HG03064 (cell line): ENCODE data around the gene CYP1A2.

ENCODE experiments used
- ATAC-seq: cut with Tn5 transposase; IDR thresholded peaks from one replicate; pipeline ENCODE4 v1.9.1; 2021; ENCODE audit warnings: low read depth; ENCODE audit not compliant: unreplicated experiment

The CYP1A2 gene

DNA sequence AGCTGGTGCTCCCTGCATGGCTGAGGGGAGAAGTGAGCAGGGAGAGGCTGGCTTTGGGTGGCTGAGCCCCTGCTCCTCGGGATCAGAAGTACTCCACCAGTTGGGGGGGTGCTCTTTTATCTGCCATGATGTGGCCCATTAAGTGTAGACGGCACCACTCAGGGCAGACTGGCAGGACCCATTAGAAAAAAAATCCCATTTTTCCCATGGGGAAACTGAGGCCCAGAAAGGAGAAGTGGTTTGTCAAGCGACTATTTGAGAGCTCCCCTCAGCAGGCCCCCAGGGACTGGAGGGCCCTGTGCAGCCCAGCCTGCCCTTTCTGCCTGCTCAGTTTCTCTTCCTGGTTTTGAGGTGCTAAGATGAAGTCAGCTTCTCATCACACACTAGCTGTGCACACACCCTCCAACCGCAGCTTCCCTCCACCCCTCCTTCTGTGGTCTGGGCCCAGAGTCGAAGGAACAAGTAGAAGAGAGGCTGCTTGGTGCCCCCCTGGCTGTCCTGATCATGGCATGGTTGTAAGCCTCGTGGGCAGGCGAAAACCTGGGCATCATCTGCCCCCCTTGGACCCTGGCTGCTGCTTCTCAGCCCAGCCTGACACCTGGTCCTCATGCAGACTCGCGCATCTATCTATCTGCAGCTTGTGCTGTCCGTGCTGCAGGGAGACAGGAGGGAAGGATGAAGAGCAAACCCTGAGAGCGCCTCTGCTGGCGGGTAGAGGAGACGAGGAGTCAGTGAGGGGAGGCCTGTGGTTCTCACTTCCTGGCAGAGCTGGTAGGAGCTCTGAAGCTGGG, 38.8 kb downstream of the CYP1A2 start:
- peak; percentile 36 for ATAC-seq

DNA sequence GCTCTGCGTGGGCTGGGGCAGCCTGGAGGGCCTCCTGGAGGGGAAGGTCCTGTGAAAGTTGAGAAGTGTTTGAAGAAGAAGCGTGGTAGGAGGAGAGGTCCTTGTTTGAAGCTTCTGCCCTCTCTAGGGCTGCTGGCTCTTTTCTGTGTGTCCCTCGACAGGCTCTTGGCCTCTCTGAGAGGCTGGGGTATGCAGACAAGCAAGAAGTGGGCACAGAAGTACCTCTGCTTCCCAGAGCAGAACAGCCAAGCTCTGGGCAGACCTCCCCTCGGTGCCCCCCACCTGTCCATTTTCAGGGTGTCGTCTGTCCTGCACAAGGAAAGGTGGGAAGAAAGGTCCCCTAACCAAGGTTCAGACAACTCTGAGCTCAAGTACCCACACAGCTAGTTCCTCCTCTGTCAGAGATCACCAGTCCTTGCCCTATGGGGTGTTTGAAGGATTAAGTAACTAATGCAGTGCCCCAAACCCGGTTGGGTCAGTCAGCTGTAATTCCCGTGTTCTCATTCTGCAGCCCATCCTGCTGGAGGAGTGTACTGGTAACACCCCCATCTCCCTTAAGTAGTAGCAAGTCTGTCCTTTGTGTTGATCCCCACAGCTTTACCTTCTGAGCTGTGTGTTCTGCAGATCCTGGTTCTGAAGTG, 39.5 kb downstream of the CYP1A2 start:
- ATAC-seq = no peak

DNA sequence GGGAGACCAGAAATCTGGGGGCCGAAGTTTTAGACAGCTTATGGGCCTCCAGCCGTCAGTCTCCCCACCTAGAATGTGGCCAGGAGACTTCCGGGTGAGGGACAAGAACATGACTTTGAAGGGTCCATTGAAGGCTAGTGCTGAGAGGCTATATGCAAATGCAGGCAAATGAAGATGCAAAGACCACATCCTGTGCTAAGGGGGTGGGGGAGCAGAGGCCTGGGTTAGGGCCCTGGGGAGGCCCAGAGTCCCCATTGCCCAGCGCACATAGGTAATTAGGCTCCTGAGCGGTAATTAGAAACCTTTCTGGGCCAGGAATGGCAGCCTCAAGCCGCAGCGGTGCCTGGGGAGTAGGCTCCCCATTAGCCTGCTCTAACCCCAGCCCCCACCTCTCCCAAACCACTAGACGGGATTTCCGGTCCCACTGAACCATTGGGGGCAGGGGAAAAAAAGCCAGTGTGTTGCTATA, 40.1 kb downstream of the CYP1A2 start:
- no peak for ATAC-seq

DNA sequence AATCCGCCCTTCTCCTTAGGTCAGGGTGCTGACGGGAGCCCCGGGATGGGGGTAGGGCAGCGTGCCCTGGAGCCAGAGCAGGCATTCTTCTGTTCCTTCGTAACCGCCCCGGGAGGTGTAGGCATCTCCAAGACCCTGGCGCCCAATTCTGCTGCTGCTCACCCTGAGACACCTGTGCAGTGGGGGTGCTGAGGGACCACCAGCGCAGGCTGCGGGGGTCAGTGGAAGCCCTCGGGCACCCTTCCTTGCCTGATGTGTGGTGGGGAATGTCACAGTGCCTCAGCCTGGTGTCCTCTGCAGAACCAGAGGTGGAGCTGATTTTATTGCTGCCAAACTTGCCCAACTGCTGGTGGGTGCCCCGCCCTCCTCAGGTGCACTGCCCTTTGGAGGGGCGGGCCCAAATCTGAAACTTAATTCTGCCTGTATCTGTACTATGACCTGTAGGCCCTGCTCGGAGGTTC, 40.6 kb downstream of the CYP1A2 start:
- ATAC-seq = no peak

DNA sequence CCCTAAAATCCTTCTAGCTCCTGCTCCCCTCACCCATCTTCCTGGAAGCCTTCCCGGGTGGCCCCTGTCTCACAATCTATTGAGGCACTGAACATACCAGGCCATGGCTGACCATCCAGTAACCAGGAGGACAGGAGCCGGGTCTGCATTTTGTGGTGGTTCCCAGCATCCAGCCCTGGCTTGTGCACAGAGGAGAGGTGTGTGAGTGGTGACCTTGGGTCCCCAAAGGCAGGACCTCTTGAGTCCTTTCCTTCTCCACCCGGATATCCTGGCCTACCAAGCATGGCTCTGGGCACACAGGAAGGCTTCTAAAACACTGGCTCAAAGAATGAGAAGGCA, 41.1 kb downstream of the CYP1A2 start:
- ATAC-seq = no peak

DNA sequence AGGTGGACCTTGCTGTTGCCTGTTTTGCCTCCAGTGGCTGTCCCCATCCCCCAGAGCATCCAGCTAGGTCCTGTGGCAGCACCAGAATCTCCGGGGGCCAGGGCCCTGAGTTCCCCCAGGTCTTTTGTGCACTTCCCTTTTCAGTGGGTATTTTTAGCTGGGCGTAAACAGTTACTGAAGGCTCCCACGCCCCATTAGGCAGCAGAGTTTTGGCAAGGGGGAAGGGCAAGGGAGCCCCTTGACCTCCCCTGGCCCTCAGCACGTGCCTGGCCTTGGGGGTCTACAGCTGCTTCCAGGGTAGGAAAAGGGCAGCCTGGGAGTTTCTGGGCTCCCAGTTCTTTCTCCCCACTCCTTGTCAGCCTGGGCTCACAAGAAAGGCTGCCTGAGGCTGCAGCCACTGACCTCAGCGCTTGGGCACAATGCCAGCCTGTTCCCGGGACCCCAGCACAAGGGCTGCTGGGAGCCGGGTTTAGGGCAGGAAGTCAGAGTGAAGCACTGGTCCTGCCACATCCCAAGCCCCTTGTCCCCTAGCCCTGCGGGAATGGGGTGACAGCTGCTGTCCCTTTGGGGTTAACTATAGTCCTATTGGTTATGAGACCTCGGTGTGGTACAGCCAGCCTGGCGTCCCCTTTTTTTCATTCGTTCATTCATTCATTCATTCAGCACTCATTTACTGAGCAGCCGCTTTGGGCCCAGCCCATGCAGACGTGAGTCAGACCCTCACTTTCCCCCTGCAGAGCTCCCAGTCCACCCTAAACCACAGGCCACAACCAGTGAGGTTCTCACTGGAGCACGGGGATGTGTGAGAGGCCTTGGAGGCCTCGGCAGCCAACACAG, 41.7 kb downstream of the CYP1A2 start:
- ATAC-seq = no peak

DNA sequence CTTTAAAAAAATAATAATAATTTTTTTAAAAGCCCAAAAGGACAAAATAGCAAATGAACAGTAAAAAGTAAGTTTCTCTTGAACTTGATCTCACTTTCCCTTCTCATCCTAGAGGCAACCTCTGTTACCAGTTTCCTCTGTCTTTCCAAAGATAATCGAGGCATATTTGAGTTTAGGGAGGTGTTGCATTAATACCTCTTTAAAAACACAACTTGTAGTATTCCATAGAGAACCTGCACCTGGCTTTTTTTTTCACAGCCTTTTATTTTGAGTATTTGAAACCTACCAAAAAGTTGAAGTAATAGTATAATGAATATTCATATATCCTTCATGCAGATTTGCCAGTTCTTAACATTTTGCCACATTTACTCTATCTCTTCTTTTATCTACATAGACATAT, 42.4 kb downstream of the CYP1A2 start:
- no peak for ATAC-seq

DNA sequence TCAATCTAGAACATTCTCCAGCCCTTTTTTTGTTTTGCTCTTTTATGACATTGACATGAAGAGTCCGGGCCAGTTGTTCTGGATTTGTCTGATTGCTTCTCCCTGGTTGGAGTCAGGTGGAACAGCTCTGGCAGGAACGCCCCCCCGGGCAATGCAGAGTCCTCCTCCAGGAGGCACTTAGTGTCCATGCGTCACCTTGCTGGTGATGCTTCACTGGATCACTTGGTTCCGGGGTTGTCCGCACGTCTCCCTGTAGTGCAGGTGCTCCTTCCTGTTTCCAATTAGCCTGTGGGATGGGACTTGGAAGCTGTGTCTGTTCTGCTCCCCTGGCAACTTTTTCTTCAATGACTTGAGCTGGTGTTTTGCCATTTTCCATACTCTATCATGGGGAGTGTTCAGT, 43.0 kb downstream of the CYP1A2 start:
- ATAC-seq = no peak

DNA sequence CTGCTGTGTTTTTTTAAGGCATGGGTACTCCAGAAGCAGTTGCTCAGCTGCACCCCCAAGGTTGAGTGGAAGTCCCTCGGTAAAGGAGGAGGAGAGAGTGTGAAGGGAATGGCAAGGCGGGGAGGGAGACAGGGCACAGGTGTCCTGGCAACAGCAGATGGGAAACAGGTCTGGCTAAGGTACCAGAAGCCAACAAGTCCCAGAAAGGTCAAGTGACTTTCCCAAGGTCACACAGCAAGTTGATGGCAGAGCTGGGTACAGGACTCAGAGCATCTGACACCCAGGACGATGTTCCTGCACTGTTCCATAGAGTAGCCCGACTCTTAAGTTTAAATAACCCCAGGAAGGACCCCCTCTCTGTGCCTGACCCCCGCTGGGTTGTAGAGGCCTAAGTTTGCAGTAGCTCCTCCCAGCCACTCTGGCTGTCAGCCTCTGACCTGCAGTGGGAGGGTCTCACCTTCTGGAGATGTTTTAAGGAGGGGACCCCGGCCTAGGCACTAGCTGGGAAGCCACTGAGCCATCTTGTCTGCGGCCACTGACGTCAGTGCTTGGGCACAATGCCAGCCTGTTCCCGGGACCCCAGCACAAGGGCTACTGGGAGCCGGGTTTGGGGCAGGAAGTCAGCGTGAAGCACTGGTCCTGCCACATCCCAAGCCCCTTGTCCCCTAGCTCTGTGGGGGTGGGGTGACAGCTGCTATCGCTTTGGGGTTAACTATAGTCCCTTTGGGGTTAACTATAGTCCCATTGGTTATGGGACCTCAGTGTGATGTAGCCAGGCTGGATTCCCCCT, 43.8 kb downstream of the CYP1A2 start:
- ATAC-seq = no peak

DNA sequence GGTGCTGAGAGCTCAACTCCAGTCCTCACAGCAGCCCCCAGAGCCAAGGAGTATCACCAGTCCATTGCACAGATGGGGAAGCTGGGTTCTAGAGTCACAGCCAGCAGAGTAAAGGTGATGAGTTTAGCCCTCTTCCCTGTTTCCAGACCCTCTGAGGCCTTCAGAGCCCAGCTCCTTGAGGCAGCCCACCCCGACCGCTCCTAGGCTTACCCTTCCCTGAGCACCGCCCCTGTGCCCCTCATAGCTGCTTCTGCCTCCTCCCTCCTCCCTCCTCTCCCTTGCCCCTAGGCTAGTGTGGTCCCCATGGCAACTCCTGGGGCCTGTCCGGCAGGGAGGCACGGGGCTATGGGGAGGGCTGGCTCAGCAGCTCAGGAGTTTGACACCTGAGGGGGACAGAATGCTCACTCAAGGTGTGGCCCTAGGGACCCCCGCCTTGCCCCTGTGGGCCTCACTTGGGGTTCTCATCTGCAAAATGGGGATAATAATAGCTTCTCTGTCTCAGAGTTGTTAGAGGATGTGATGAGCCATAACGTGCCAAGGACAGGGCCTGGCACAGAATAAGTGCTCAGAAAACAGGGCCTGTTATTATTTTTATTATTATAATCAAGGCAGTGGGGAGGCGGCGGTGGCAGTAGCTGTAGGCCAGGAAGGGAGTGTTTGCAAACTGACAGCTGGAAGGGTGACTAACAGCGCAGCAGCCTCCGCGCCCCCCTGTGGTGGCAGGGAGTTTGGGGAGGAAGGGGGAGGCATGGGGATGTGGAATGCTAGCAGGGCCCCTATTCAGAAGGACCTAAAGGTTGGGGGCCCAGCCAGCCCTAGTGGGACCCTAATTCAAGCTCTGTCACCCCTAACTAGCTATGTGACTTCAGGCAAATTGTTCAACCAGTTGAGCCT, 44.7 kb downstream of the CYP1A2 start:
- ATAC-seq = no peak

DNA sequence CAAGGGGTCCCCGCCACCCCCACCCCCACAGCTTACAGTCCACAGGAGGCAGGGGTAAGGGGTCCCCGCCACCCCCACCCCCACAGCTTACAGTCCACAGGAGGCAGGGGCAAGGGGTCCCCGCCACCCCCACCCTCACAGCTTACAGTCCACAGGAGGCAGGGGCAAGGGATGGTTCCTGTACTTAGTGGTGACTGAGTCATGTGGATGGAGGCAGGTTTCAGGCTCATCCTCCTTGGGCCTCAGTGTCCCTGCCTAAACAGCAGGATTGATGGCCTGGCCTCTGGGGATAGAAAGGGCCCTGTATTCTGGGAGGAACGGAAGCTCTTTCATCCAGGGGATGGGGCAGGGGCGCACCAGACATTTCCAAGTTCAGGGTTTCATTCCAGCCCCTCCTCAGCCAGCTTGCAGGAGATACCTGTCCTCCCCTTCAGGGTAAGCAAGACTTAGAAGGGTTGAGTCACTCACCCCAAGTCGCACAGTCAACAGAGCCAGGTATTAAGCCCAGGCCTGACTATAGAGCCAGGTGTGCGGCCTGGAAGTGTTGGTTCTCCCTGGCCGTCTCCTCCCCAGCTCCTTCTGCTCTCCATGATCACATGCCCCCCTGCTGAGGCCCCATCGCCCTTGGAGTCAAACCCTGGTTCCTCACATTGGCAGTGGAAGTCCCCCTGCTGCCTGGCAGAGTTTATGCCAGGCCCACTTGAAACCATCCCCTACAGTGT, 45.8 kb downstream of the CYP1A2 start:
- no peak for ATAC-seq

DNA sequence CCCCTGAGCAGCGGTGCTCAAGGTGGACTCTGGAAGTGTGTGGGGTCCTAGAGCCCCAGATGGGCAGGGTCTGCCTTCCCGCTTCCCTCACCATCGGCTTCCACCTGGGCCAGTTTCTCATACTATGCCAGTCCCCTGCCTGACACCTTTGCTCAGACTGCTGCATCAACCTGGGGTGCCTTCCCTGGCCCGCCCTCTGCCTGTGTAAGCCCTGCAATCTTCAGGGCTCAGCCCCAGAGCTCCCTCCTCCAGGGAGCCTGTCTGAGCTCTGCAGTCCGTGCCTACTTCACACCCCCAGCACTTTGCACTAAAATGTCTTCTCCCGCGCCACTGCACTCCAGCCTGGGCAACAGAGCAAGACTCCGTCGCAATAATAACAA, 46.3 kb downstream of the CYP1A2 start:
- ATAC-seq = no peak

DNA sequence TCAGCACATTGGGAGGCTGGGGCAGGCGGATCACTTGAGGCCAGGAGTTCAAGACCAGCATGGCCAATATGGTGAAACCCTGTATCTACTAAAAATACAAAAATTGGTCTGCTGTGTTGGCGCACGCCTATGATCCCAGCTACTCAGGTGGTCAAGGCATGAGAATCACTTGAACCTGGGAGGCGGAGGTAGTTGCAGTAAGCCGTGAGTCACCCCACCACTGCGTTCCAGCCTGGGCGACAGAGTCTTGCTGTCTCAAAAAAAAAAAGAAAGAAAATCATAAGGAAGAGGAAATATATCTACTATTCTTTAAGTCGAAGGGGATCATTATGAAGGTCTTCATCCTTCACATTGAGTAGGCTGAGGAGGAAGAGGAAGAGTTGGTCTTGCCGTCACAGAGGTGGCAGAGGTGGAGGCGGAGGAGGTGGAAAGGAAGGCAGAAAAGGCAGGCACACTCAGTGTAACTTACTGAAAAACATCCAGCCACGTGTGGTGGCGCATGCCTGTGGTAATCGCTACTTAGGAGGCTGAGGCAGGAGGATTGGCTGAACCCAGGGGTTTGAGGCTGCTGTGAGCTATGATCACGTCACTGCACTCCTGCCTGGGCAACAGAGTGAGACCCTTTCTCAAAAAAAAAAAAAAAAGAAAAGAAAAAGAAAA, 47.5 kb downstream of the CYP1A2 start:
- no peak for ATAC-seq

DNA sequence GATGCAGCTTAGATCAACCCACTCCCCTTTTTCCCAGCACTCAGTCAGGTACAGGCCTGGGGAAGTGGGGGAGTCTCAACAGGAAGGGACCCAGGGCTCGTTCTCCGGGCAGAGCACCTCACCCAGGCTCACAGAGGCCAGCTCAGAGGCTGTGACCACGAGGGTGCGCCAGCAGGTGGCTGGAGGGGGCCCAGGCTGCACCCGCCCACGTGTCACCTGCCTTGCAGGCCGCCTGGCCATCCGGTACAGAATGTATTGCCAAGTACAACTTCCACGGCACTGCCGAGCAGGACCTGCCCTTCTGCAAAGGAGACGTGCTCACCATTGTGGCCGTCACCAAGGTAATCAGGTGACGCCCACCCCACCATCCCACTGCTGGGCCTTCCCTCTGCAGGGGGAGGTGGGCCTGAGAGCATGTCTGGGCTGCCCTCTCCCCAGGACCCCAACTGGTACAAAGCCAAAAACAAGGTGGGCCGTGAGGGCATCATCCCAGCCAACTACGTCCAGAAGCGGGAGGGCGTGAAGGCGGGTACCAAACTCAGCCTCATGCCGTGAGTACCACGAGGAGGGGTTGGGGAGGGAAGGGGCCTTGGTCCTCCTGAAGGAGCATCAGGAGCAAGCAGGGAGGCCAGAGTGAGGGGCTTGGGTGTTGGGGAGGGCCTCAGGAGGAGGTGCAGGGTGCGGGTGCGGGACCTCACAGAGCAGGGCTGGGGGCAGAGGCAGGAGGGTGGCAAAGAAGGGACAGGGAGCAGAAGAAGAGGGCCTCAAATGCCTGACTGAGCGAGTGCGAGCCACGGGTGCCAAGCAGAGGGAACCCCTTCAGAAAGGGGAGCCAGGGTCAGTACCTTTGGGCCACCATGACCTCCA, 50.0 kb downstream of the CYP1A2 start:
- ATAC-seq = no peak

DNA sequence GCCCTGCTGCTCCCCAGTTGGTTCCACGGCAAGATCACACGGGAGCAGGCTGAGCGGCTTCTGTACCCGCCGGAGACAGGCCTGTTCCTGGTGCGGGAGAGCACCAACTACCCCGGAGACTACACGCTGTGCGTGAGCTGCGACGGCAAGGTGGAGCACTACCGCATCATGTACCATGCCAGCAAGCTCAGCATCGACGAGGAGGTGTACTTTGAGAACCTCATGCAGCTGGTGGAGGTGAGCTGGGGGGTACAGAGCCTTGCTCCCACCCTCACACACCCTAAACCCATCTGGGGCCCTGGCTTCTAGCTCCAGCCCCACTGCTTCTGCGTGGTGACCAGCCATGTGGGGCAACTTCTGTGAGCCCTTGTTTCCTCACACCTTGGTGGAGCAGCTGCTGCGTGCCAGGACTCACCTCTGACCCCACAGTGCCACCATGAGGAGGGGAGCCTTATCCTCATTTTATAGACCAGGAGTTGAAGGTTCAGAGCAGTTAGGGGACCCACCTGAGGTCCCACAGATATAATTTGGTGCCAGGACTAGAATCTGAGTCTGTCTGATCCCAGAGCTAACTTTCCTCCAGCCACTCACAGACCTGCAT, 50.7 kb downstream of the CYP1A2 start:
- ATAC-seq = no peak

DNA sequence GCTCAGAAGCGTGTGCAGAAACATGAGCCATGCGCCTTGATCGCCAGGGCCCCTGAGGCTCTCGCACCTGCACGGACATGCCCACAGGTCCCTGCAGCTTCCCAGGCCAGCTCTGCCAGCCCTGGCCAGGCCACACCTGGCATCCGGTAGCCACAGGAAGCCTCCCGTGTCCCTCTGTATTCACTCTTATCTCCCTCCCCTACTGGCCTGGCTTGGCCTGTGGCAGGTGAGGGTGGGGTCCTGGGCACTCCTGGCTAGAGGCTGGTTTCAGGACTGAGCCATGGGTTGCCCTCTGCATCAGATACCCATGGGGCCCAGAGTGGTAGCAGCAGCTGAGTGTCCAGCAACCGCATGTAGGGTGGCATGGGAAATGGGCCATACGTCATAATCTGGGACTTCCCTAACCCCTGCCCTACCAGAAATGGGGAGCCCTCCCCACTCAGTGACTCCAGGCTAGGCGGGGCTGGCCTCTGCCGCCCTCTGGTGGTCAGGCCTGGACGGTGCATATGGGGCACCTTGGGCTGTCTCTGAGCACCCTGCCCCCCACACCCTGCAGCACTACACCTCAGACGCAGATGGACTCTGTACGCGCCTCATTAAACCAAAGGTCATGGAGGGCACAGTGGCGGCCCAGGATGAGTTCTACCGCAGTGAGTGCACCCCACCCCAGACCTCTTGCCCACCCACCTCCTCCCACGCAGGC, 51.4 kb downstream of the CYP1A2 start:
- peak; percentile 70 for ATAC-seq
